Liver (tissue), 9 donors: ENCODE results near the gene FSD1L. TPM values are rescaled to one million over a fixed set of nuclear protein-coding genes. Genes with fewer than 3 reads are reported as not detected.

Experiments
- DNase-seq: peaks from one replicate; pipeline ENCODE4 v3.0.0-alpha.2; 2017; ENCODE audit warnings: low spot score
- H3K27ac ChIP-seq, 2 donors: one replicate each; pipeline ENCODE4 v1.7.0; 2013; ENCODE audit warnings: inconsistent platforms in 2 of 2, low read length in 2 of 2, control low read depth in 1 of 2, low read depth in 1 of 2, mild to moderate bottlenecking in 1 of 2
- H3K27me3 ChIP-seq, 4 donors: one replicate each; pipeline versions ENCODE4 v1.6.1 to v1.7.0; 2013; ENCODE audit warnings: low read length in 3 of 4, inconsistent platforms in 1 of 4, mild to moderate bottlenecking in 1 of 4, moderate library complexity in 1 of 4; ENCODE audit not compliant: control insufficient read depth in 4 of 4, insufficient read depth in 4 of 4
- H3K36me3 ChIP-seq, 4 donors: one replicate each; pipeline versions ENCODE4 v1.6.1 to v1.7.0; 2013; ENCODE audit warnings: low read length in 3 of 4, mild to moderate bottlenecking in 3 of 4, low read depth in 1 of 4, moderate library complexity in 1 of 4; ENCODE audit not compliant: control insufficient read depth in 4 of 4, insufficient read depth in 3 of 4
- H3K4me1 ChIP-seq, 4 donors: one replicate each; pipeline versions ENCODE4 v1.6.1 to v1.7.0; 2013; ENCODE audit warnings: low read length in 3 of 4, mild to moderate bottlenecking in 3 of 4, moderate library complexity in 1 of 4; ENCODE audit not compliant: control insufficient read depth in 4 of 4, insufficient read depth in 4 of 4
- H3K4me3 ChIP-seq, 3 donors: one replicate each; pipeline versions ENCODE4 v1.6.1 to v1.7.0; 2013; ENCODE audit warnings: low read length in 3 of 3, control low read depth in 1 of 3, low read depth in 1 of 3, mild to moderate bottlenecking in 1 of 3
- H3K9ac ChIP-seq, 2 donors: one replicate each; pipeline ENCODE4 v1.7.0; 2013; ENCODE audit warnings: low read length in 2 of 2, mild to moderate bottlenecking in 2 of 2, moderate library complexity in 2 of 2, control low read depth in 1 of 2, low read depth in 1 of 2
- H3K9me3 ChIP-seq, 4 donors: one replicate each; pipeline versions ENCODE4 v1.6.1 to v1.7.0; 2013; ENCODE audit warnings: low read length in 3 of 4; ENCODE audit not compliant: control insufficient read depth in 4 of 4
- ATF3 ChIP-seq: IDR thresholded peaks from 2 replicates; pipeline ENCODE4 v1.6.1; 2016; ENCODE audit warnings: antibody characterized with exemption
- EGR1 ChIP-seq, 2 donors: IDR thresholded peaks; 2 replicates each; pipeline ENCODE4 v1.6.1; 2016 to 2018; ENCODE audit warnings: antibody characterized with exemption in 2 of 2, low read depth in 2 of 2
- FOXA1 ChIP-seq: IDR thresholded peaks from 2 replicates; pipeline ENCODE4 v1.6.1; 2016; ENCODE audit warnings: antibody characterized with exemption
- FOXA2 ChIP-seq: IDR thresholded peaks from 2 replicates; pipeline ENCODE4 v1.6.1; 2016; ENCODE audit warnings: antibody characterized with exemption
- GABPA ChIP-seq, 2 donors: IDR thresholded peaks in 1 of 2; conservative IDR thresholded peaks in 1 of 2; 2 replicates each; pipeline ENCODE4 v1.6.1; 2016; ENCODE audit warnings: antibody characterized with exemption in 2 of 2, mild to moderate bottlenecking in 1 of 2, moderate library complexity in 1 of 2
- HNF4A ChIP-seq, 2 donors: conservative IDR thresholded peaks; 2 replicates each; pipeline ENCODE4 v1.6.1; 2016; ENCODE audit warnings: antibody characterized with exemption in 2 of 2, mild to moderate bottlenecking in 2 of 2
- HNF4G ChIP-seq: IDR thresholded peaks from 2 replicates; pipeline ENCODE4 v1.6.1; 2016; ENCODE audit warnings: antibody characterized with exemption
- JUND ChIP-seq, 2 donors: IDR thresholded peaks; 2 replicates each; pipeline ENCODE4 v1.6.1; 2016; ENCODE audit warnings: antibody characterized with exemption in 2 of 2
- NR2F2 ChIP-seq: IDR thresholded peaks from 2 replicates; pipeline ENCODE4 v1.6.1; 2016; ENCODE audit warnings: antibody characterized with exemption
- RAD21 ChIP-seq, 2 donors: IDR thresholded peaks; 2 replicates each; pipeline ENCODE4 v1.6.1; 2016; ENCODE audit warnings: antibody characterized with exemption in 2 of 2, mild to moderate bottlenecking in 2 of 2
- RXRA ChIP-seq, 2 donors: IDR thresholded peaks; 2 replicates each; pipeline ENCODE4 v1.6.1; 2017 to 2018; ENCODE audit warnings: antibody characterized with exemption in 2 of 2, mild to moderate bottlenecking in 1 of 2
- SP1 ChIP-seq: IDR thresholded peaks from 2 replicates; pipeline ENCODE4 v1.6.1; 2018; ENCODE audit warnings: antibody characterized with exemption, mild to moderate bottlenecking
- TAF1 ChIP-seq: conservative IDR thresholded peaks from 2 replicates; pipeline ENCODE4 v1.6.1; 2016; ENCODE audit warnings: antibody characterized with exemption, mild to moderate bottlenecking
- YY1 ChIP-seq: IDR thresholded peaks from 2 replicates; pipeline ENCODE4 v1.6.1; 2016; ENCODE audit warnings: antibody characterized with exemption, mild to moderate bottlenecking
- WGBS: extraction: QIAGEN DNeasy Blood & Tissue Kit; methylation state at CpG from one replicate; pipeline ENCODE4 v1.1.7; 2013; 5-methylcytosine and 5-hydroxymethylcytosine counted together
- polyA plus RNA-seq, 2 donors: library from polyadenylated mRNA; stranded (reverse) in 1 of 2; unstranded in 1 of 2; fragments of 200-250 nt in 1 of 2; fragments of >200 nt in 1 of 2; fragmentation: Nextera tagmentation in 1 of 2; extraction: Ambion mirVana in 1 of 2; gene quantifications; one replicate each; pipeline versions ENCODE4 v1.2.1 to v1.2.3, GENCODE V29; 2013 to 2015
- total RNA-seq, 2 donors: library from RNA; depleted of rRNA; stranded (reverse); fragments of >200 nt; gene quantifications; one replicate each; pipeline ENCODE4 v1.2.3, GENCODE V29; 2014
- TF ChIP-seq, protein P1 (sequence below): fragments of 150-350 bp; IDR thresholded peaks from 2 replicates; pipeline ENCODE4 v1.5.1; 2017; ENCODE audit warnings: improper control_type of control experiment, low read depth, low read length; ENCODE audit not compliant: missing input control
- TF ChIP-seq, protein P2 (sequence below): IDR thresholded peaks from 2 replicates; pipeline ENCODE4 v1.6.1; 2016; ENCODE audit warnings: antibody characterized with exemption, mild to moderate bottlenecking
- TF ChIP-seq, protein P3 (sequence below): IDR thresholded peaks from 2 replicates; pipeline ENCODE4 v1.6.1; 2016; ENCODE audit warnings: antibody characterized with exemption
- TF ChIP-seq, protein P4 (sequence below): IDR thresholded peaks from 2 replicates; pipeline ENCODE4 v1.6.1; 2016; ENCODE audit warnings: antibody characterized with exemption
- donor health status: healthy.
- donor health status: healthy.
- donor health status: healthy.
- donor health status: healthy.
- donor health status: healthy.

FSD1L gene
- total and polyA plus RNA-seq, 4 donors, result 0.38 to 3.6 (median 1.9) TPM

- H3K9me3 ChIP-seq, result no peaks in the 10 kb centered on the region
- DNase-seq, result no peak
- no peaks in the 10 kb centered on the region for H3K4me1 ChIP-seq
- no peaks in the 10 kb centered on the region for H3K27me3 ChIP-seq
- WGBS, result 98% methylated on average over 2 of the region's 2 CpGs
- H3K36me3 ChIP-seq, result peaks cover 0 to 2% (median 0%) of the 10 kb centered on the region in 4 donors
- TF ChIP-seq HNF4G (no peak), ATF3 (no peak), YY1 (no peak), JUND (IDR thresholded peaks at IDR 0.05) (no peak), TAF1 (no peak), SP1 (no peak), FOXA2 (no peak), RAD21 (IDR thresholded peaks at IDR 0.05) (no peak), NR2F2 (no peak), HNF4A (conservative IDR thresholded peaks at IDR 0.05) (no peak), RXRA (IDR thresholded peaks at IDR 0.05) (no peak), GABPA (IDR thresholded peaks at IDR 0.05 in 1 of 2, conservative IDR thresholded peaks at IDR 0.05 in 1 of 2) (no peak), EGR1 (IDR thresholded peaks at IDR 0.05; ENCODE audit: low read depth in 2 of 2) (no peak)
- TF ChIP-seq, protein P1, sequence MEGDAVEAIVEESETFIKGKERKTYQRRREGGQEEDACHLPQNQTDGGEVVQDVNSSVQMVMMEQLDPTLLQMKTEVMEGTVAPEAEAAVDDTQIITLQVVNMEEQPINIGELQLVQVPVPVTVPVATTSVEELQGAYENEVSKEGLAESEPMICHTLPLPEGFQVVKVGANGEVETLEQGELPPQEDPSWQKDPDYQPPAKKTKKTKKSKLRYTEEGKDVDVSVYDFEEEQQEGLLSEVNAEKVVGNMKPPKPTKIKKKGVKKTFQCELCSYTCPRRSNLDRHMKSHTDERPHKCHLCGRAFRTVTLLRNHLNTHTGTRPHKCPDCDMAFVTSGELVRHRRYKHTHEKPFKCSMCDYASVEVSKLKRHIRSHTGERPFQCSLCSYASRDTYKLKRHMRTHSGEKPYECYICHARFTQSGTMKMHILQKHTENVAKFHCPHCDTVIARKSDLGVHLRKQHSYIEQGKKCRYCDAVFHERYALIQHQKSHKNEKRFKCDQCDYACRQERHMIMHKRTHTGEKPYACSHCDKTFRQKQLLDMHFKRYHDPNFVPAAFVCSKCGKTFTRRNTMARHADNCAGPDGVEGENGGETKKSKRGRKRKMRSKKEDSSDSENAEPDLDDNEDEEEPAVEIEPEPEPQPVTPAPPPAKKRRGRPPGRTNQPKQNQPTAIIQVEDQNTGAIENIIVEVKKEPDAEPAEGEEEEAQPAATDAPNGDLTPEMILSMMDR, result no peak
- TF ChIP-seq, protein P2, sequence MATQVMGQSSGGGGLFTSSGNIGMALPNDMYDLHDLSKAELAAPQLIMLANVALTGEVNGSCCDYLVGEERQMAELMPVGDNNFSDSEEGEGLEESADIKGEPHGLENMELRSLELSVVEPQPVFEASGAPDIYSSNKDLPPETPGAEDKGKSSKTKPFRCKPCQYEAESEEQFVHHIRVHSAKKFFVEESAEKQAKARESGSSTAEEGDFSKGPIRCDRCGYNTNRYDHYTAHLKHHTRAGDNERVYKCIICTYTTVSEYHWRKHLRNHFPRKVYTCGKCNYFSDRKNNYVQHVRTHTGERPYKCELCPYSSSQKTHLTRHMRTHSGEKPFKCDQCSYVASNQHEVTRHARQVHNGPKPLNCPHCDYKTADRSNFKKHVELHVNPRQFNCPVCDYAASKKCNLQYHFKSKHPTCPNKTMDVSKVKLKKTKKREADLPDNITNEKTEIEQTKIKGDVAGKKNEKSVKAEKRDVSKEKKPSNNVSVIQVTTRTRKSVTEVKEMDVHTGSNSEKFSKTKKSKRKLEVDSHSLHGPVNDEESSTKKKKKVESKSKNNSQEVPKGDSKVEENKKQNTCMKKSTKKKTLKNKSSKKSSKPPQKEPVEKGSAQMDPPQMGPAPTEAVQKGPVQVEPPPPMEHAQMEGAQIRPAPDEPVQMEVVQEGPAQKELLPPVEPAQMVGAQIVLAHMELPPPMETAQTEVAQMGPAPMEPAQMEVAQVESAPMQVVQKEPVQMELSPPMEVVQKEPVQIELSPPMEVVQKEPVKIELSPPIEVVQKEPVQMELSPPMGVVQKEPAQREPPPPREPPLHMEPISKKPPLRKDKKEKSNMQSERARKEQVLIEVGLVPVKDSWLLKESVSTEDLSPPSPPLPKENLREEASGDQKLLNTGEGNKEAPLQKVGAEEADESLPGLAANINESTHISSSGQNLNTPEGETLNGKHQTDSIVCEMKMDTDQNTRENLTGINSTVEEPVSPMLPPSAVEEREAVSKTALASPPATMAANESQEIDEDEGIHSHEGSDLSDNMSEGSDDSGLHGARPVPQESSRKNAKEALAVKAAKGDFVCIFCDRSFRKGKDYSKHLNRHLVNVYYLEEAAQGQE, result no peak
- TF ChIP-seq, protein P3, sequence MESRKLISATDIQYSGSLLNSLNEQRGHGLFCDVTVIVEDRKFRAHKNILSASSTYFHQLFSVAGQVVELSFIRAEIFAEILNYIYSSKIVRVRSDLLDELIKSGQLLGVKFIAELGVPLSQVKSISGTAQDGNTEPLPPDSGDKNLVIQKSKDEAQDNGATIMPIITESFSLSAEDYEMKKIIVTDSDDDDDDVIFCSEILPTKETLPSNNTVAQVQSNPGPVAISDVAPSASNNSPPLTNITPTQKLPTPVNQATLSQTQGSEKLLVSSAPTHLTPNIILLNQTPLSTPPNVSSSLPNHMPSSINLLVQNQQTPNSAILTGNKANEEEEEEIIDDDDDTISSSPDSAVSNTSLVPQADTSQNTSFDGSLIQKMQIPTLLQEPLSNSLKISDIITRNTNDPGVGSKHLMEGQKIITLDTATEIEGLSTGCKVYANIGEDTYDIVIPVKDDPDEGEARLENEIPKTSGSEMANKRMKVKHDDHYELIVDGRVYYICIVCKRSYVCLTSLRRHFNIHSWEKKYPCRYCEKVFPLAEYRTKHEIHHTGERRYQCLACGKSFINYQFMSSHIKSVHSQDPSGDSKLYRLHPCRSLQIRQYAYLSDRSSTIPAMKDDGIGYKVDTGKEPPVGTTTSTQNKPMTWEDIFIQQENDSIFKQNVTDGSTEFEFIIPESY, result no peak
- TF ChIP-seq, protein P4, sequence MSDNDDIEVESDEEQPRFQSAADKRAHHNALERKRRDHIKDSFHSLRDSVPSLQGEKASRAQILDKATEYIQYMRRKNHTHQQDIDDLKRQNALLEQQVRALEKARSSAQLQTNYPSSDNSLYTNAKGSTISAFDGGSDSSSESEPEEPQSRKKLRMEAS, result no peak
- no peak overlapping the region for H3K27ac ChIP-seq
- H3K4me3 ChIP-seq, result no peak overlapping the region
- H3K9ac ChIP-seq, result no peak overlapping the region
These were observed 48.7 kb upstream of the FSD1L start for GRCh38 chr9:105399117-105399516.

- H3K27me3 ChIP-seq, result no peaks in the 10 kb centered on the region
- H3K4me1 ChIP-seq, result no peaks in the 10 kb centered on the region
- H3K4me3 ChIP-seq, result no peak overlapping the region
- 81% methylated on average over 3 of the region's 3 CpGs for WGBS
- no peaks in the 10 kb centered on the region for H3K9me3 ChIP-seq
- H3K36me3 ChIP-seq, result peaks cover 0 to 2% (median 0%) of the 10 kb centered on the region in 4 donors
- no peak overlapping the region for H3K9ac ChIP-seq
- H3K27ac ChIP-seq, result no peak overlapping the region
- TF ChIP-seq FOXA2 (no peak), HNF4G (no peak), FOXA1 (no peak), TAF1 (no peak), RAD21 (IDR thresholded peaks at IDR 0.05) (peak in 1 of 2 donors; percentile 31), GABPA (IDR thresholded peaks at IDR 0.05 in 1 of 2, conservative IDR thresholded peaks at IDR 0.05 in 1 of 2) (no peak)
- TF ChIP-seq, protein P2, result no peak
- no peak for DNase-seq
These were observed 46.2 kb upstream of the FSD1L start for GRCh38 chr9:105401651-105402050.
